ENCODE data around the gene TXNDC11.
A peak's percentile ranks its signal among the peaks of the same experiment; 100 is the strongest.

The TXNDC11 gene

DNA sequence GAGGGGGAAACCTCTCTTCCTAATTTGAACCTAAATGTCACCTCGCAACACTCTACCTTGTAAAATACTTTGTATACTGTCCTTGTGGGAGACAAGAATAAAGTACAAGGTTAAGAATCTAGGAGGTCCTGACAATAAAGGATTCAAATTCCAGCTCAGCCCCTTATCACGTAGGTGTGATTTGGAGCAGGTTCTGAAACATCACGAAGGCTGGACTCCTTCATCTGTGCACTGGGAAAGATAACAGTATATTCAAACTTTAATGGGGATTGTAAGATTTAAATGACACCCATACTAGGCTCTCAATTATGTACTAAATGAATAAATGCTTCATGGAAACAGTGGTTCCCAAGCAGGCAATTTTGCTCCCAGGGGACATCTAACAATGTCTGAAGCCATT lies 2.1 kb downstream of the TXNDC11 start:
- H3K27ac Mint-ChIP-seq, result no peak overlapping the region
- no peak for ATAC-seq
- peaks cover 57% of the 10 kb centered on the region for H3K4me1 Mint-ChIP-seq
- H3K9me3 Mint-ChIP-seq, result no peaks in the 10 kb centered on the region
- no peak for DNase-seq
- H3K36me3 Mint-ChIP-seq (ENCODE audit: low read depth), result peaks cover 21% of the 10 kb centered on the region
- peak overlapping the region; percentile 89 for H3K4me3 Mint-ChIP-seq
- H3K27me3 Mint-ChIP-seq, result no peaks in the 10 kb centered on the region

GRCh38 chr16:11738742-11739544 lies 3.7 kb downstream of the TXNDC11 start:
- no peak overlapping the region for H3K4me3 Mint-ChIP-seq
- no peak for ATAC-seq
- peak overlapping the region; percentile 21 for H3K27ac Mint-ChIP-seq
- H3K4me1 Mint-ChIP-seq, result peaks cover 60% of the 10 kb centered on the region
- H3K36me3 Mint-ChIP-seq (ENCODE audit: low read depth), result peaks cover 27% of the 10 kb centered on the region
- no peaks in the 10 kb centered on the region for H3K27me3 Mint-ChIP-seq
- DNase-seq, result no peak
- H3K9me3 Mint-ChIP-seq, result no peaks in the 10 kb centered on the region

- Mint-ChIP-seq H3K9me3 (no peaks in the 10 kb centered on the region), H3K27me3 (no peaks in the 10 kb centered on the region), H3K36me3 (ENCODE audit: low read depth) (peaks cover 36% of the 10 kb centered on the region), H3K27ac (no peak overlapping the region), H3K4me1 (peaks cover 52% of the 10 kb centered on the region), H3K4me3 (no peak overlapping the region)
- ATAC-seq, result no peak
- no peak for DNase-seq
These were observed 4.9 kb downstream of the TXNDC11 start for GRCh38 chr16:11737713-11738112.

GRCh38 chr16:11736903-11737302 lies 5.8 kb downstream of the TXNDC11 start:
- Mint-ChIP-seq H3K4me3 (no peak overlapping the region), H3K4me1 (peaks cover 52% of the 10 kb centered on the region), H3K27me3 (no peaks in the 10 kb centered on the region), H3K9me3 (no peaks in the 10 kb centered on the region), H3K27ac (no peak overlapping the region), H3K36me3 (ENCODE audit: low read depth) (peaks cover 43% of the 10 kb centered on the region)
- no peak for ATAC-seq
- DNase-seq, result no peak

GRCh38 chr16:11735787-11736186 lies 6.9 kb downstream of the TXNDC11 start:
- Mint-ChIP-seq H3K4me1 (peaks cover 42% of the 10 kb centered on the region), H3K27ac (no peak overlapping the region), H3K36me3 (ENCODE audit: low read depth) (peaks cover 52% of the 10 kb centered on the region), H3K4me3 (no peak overlapping the region), H3K27me3 (no peaks in the 10 kb centered on the region), H3K9me3 (no peaks in the 10 kb centered on the region)
- ATAC-seq, result no peak
- no peak for DNase-seq

DNA sequence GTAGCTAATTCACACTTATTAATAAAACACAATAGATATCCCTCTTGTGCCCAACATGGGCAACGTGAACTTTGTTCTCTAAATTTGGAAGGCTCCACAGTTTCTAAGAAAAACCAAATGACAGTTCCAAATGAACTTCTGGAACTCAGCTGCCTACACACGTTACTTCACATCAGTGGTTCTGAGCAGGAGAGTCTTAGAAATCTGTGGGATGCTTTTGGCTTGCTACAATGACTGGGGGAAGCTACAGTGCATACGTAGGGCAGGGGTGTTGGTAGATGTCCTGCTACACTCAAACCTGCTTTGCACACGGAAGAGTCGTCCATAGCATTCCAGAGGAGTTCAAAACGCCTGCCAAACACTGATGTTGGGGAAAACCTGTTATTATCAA lies 8.0 kb downstream of the TXNDC11 start:
- Mint-ChIP-seq H3K27me3 (no peaks in the 10 kb centered on the region), H3K36me3 (ENCODE audit: low read depth) (peaks cover 61% of the 10 kb centered on the region), H3K4me1 (peaks cover 34% of the 10 kb centered on the region), H3K9me3 (no peaks in the 10 kb centered on the region), H3K27ac (no peak overlapping the region), H3K4me3 (no peak overlapping the region)
- ATAC-seq (no peak), DNase-seq (no peak)

DNA sequence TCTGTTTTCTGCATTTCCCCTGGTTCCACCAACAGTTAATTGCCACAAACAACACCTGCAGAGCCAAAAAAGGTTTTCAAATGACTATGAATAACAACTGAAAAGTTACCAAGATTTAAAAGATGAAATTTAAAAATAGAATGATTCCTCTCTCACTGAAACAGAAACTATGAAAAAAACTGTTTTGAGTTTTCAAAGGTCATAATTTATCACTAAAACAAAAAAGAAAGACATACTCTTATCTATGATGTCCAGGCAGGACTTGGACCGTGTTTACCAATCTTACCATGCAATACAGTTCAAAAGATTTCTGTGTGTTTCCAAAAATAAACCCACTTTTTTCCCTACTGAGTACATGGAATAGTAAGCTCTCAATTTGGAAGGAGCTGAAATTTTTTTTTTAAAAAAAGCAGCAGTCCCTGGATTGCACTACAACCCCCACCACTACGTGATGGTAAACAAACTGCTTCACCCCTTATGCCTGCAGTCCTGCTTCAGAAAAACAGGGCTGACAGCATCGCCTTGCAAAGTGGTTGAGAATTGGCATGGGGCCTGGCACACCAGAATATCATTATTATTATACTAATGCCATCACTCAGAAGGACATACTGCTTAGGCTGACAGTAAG lies 8.5 kb downstream of the TXNDC11 start:
- H3K4me3 Mint-ChIP-seq, result no peak overlapping the region
- no peak overlapping the region for H3K27ac Mint-ChIP-seq

DNA sequence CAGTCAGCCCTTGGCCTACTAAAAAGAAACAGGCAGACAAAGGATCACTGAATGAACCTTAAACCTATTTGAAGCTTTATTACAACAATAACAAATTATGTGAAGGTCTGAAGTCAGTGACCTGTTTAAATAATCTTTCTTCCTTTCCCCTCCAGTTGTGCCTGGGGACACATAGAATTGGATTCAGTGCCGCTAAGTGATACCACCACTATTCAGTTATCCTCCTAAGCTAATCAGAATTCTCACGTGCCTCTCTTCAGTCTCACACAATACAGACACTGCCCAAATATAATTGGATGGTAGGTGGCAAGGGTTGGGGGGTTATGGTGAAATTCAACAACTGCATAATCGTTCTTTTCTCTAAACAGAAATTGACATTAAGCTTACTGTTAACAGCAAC lies 11.4 kb downstream of the TXNDC11 start:
- Mint-ChIP-seq H3K36me3 (ENCODE audit: low read depth) (peaks cover 65% of the 10 kb centered on the region), H3K27ac (no peak overlapping the region), H3K9me3 (no peaks in the 10 kb centered on the region), H3K4me1 (peaks cover 29% of the 10 kb centered on the region), H3K27me3 (no peaks in the 10 kb centered on the region), H3K4me3 (no peak overlapping the region)
- DNase-seq (no peak), ATAC-seq (no peak)

More for the DNA sequence above, 8.5 kb downstream of the TXNDC11 start:
- H3K27me3 Mint-ChIP-seq, result no peaks in the 10 kb centered on the region
- peaks cover 66% of the 10 kb centered on the region for H3K36me3 Mint-ChIP-seq (ENCODE audit: low read depth)
- peaks cover 29% of the 10 kb centered on the region for H3K4me1 Mint-ChIP-seq
- H3K9me3 Mint-ChIP-seq, result no peaks in the 10 kb centered on the region
- ATAC-seq (no peak), DNase-seq (no peak)

DNA sequence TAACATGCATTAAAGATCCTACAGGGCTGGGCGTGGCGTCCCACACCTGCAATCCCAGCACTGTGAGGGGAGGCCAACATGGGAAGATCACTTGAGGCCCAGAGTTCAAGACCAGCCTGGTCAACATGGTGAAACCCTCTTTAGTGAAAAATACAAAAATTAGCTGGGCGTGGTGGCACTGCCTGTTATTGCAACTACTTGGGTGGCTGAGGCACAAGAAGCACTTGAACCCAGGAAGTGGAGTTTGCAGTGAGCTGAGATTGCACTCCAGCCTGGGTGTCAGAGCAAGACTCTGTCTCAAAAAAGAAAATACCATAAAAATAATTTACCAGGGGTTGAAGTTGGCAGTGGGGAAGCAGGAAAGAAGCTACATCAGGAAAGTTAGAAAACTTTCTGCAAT lies 12.9 kb downstream of the TXNDC11 start:
- H3K36me3 Mint-ChIP-seq (ENCODE audit: low read depth), result peaks cover 59% of the 10 kb centered on the region
- H3K4me3 Mint-ChIP-seq, result no peak overlapping the region
- no peak for DNase-seq
- no peak for ATAC-seq
- H3K27me3 Mint-ChIP-seq, result no peaks in the 10 kb centered on the region
- peaks cover 27% of the 10 kb centered on the region for H3K4me1 Mint-ChIP-seq
- no peaks in the 10 kb centered on the region for H3K9me3 Mint-ChIP-seq
- H3K27ac Mint-ChIP-seq, result no peak overlapping the region

DNA sequence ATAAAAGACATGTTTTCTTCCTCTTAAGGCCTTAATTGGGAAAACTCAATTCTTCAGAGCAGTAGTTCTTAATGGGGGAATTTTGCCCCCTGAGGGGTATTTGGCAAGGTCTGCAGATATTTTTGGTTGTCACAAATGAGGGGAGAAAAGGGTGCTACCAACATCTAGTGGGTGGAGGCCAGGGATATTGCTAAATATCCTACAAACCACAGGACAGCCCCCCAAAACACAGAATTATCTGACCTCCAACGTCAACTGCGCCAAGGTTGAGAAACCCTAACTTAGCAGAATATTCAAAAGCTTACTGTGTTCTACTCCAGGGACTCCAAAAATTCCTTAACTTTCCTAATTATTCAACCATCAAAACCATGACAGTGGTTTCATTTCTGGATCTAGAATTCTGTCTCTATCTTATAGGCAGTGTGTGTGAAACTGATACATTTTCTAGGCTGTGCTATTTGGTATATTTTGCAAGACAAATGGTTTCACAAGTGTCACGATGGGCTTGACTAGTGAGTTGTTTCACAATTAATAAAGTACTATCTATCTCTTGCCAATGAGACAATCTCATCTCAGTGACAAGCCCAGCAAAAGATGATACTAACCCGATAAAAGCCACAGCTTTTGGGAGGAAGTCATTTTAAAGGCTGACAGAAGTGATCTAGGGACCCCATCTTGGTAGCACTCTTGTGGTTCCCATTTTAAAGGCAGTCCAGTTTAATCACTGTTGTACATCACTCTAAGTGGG lies 14.7 kb downstream of the TXNDC11 start:
- Mint-ChIP-seq H3K4me1 (peaks cover 20% of the 10 kb centered on the region), H3K27ac (peak overlapping the region; percentile 28), H3K4me3 (no peak overlapping the region), H3K36me3 (ENCODE audit: low read depth) (peaks cover 53% of the 10 kb centered on the region), H3K27me3 (no peaks in the 10 kb centered on the region), H3K9me3 (no peaks in the 10 kb centered on the region)
- ATAC-seq, result peak; percentile 69
- no peak for DNase-seq

GRCh38 chr16:11726008-11726407 lies 16.6 kb downstream of the TXNDC11 start:
- Mint-ChIP-seq H3K4me1 (peaks cover 20% of the 10 kb centered on the region), H3K27ac (no peak overlapping the region), H3K27me3 (no peaks in the 10 kb centered on the region), H3K4me3 (no peak overlapping the region), H3K9me3 (no peaks in the 10 kb centered on the region), H3K36me3 (ENCODE audit: low read depth) (peaks cover 44% of the 10 kb centered on the region)
- no peak for ATAC-seq
- DNase-seq, result no peak

DNA sequence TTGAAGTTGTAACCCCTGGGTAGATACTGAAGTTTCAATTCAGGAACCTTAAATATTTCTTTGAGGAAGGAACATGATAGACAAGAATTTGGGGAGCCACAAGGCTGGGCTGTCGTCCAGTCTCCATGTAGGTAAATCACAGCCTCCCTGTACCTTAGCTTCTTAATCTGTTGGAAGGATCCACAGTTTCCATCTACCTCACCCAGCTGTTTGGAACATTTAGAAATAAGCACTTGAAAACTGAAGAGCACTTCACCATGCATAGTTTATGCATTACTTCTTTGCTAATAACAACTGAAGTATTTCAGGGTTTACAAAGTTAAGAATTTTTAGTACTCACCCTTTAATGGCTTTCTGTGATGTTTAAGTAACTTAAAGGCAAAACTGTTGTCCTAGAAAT lies 17.2 kb downstream of the TXNDC11 start:
- H3K4me3 Mint-ChIP-seq, result no peak overlapping the region
- ATAC-seq (no peak), DNase-seq (no peak)
- no peaks in the 10 kb centered on the region for H3K9me3 Mint-ChIP-seq
- peaks cover 44% of the 10 kb centered on the region for H3K36me3 Mint-ChIP-seq (ENCODE audit: low read depth)
- H3K4me1 Mint-ChIP-seq, result peaks cover 20% of the 10 kb centered on the region
- H3K27me3 Mint-ChIP-seq, result no peaks in the 10 kb centered on the region
- H3K27ac Mint-ChIP-seq, result no peak overlapping the region

DNA sequence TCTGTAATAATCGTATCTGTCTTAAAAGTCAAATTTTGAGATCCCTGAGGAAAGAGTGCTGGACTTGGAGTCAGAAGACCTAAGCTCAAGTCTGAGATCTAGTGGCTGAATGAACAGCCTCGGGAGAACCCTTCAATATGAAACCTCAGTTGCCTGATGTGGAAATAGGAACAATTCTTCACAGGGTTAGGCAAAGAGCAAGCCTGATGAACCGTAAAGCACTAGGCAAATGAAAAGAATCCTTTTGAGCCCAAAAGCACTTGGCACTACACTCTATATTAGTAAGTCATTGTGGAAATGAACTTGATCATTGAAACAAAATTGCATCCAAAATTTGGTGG lies 20.2 kb downstream of the TXNDC11 start:
- H3K27ac Mint-ChIP-seq, result no peak overlapping the region
- peaks cover 4% of the 10 kb centered on the region for H3K4me1 Mint-ChIP-seq
- H3K36me3 Mint-ChIP-seq (ENCODE audit: low read depth), result peaks cover 29% of the 10 kb centered on the region
- H3K9me3 Mint-ChIP-seq, result no peaks in the 10 kb centered on the region
- no peak for DNase-seq
- no peak overlapping the region for H3K4me3 Mint-ChIP-seq
- ATAC-seq, result no peak
- no peaks in the 10 kb centered on the region for H3K27me3 Mint-ChIP-seq

DNA sequence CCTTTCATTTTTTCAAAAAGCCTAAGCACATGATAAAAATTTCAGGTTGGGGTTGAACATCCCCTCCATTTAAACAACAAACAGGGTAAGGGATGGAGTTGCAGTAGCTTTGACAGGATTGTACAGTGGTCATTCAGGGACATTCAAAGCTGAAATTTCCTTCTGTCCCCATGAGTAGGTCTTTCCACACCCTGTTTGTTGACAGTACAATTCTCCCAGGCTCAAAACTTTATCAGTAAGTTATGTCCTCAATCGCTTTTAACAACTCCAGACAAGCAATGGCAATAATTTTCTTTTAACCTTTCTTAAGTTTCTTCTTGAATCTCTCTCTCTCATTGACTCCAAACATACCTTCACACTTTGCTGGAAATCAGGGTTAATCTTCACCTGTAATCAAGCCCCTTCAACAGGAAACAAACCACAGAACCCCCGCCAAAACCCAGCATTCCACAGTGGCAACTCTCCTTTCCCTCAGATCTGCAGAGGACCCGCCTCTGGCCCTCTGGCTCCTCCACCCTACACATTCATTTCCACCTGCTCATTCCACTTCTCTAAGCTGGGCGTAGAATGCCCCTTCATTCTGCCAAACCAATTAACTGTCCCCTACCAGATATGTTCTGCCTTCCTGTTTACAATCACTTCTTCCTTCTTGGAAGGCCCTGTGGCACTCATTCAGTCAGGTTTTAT lies 20.7 kb downstream of the TXNDC11 start:
- H3K27me3 Mint-ChIP-seq, result no peaks in the 10 kb centered on the region
- H3K4me3 Mint-ChIP-seq, result no peak overlapping the region
- peaks cover 2% of the 10 kb centered on the region for H3K4me1 Mint-ChIP-seq
- ATAC-seq (no peak), DNase-seq (no peak)
- H3K9me3 Mint-ChIP-seq, result no peaks in the 10 kb centered on the region
- H3K27ac Mint-ChIP-seq, result no peak overlapping the region
- peaks cover 27% of the 10 kb centered on the region for H3K36me3 Mint-ChIP-seq (ENCODE audit: low read depth)
